CD8-positive, alpha-beta memory T cell (primary cell): ENCODE data around the gene SETD1B. TPM values are rescaled to one million over a fixed set of nuclear protein-coding genes. Genes with fewer than 3 reads are reported as not detected.

ENCODE experiments used
- CTCF ChIA-PET: fragments of 350-600 bp; sonication (Branson Sonifier 250); formaldehyde crosslinking; loops from one replicate; lab custom pipeline; 2021; ENCODE audit warnings: antibody characterized with exemption; lab: Charles Lee
- POLR2A ChIA-PET: fragments of 350-600 bp; sonication (Branson Sonifier 250); formaldehyde crosslinking; loops from one replicate; lab custom pipeline; 2021; ENCODE audit warnings: antibody characterized with exemption; lab: Charles Lee
- DNase-seq, 5 donors: peaks; one replicate each; pipeline versions ENCODE4 v3.0.0 to v3.0.0-alpha.2; 2020 to 2022; ENCODE audit warnings: mixed read lengths in 1 of 5
- H3K27ac ChIP-seq: one replicate; pipeline ENCODE4 v1.7.0; 2013; ENCODE audit warnings: low read depth, mild to moderate bottlenecking, low read length, moderate library complexity
- H3K27me3 ChIP-seq: 2 replicates; pipeline ENCODE4 v1.7.0; 2013; ENCODE audit warnings: low read length, mild to moderate bottlenecking; ENCODE audit not compliant: insufficient read depth, poor library complexity, severe bottlenecking
- H3K36me3 ChIP-seq: 2 replicates; pipeline ENCODE4 v1.7.0; 2013; ENCODE audit warnings: mild to moderate bottlenecking, low read length, moderate library complexity; ENCODE audit not compliant: insufficient read depth
- H3K4me1 ChIP-seq: 2 replicates; pipeline ENCODE4 v1.7.0; 2013; ENCODE audit warnings: mild to moderate bottlenecking, low read length, moderate library complexity; ENCODE audit not compliant: insufficient read depth
- H3K4me3 ChIP-seq: 2 replicates; pipeline ENCODE4 v1.7.0; 2013; ENCODE audit warnings: mild to moderate bottlenecking, low read length
- H3K9me3 ChIP-seq: 2 replicates; pipeline ENCODE4 v1.7.0; 2013; ENCODE audit warnings: mild to moderate bottlenecking, low read length
- H3K27ac Mint-ChIP-seq, 8 donors: one replicate each; pipeline ENCODE4 v1.8.0; 2020 to 2021; ENCODE audit warnings: mixed read lengths in 8 of 8, mild to moderate bottlenecking in 6 of 8, inconsistent platforms in 3 of 8, moderate library complexity in 3 of 8
- H3K27me3 Mint-ChIP-seq, 2 donors: one replicate each; pipeline ENCODE4 v1.8.0; 2020 to 2021; ENCODE audit warnings: mixed read lengths in 2 of 2, mild to moderate bottlenecking in 1 of 2, moderate library complexity in 1 of 2
- H3K36me3 Mint-ChIP-seq, 3 donors: one replicate each; pipeline ENCODE4 v1.8.0; 2020 to 2021; ENCODE audit warnings: mixed read lengths in 3 of 3, inconsistent platforms in 1 of 3, mild to moderate bottlenecking in 1 of 3
- H3K4me1 Mint-ChIP-seq, 3 donors: one replicate each; pipeline ENCODE4 v1.8.0; 2020 to 2021; ENCODE audit warnings: mixed read lengths in 3 of 3, inconsistent platforms in 1 of 3, mild to moderate bottlenecking in 1 of 3
- H3K4me3 Mint-ChIP-seq, 7 donors: one replicate each; pipeline ENCODE4 v1.8.0; 2020 to 2021; ENCODE audit warnings: mixed read lengths in 7 of 7, mild to moderate bottlenecking in 6 of 7, moderate library complexity in 4 of 7, inconsistent platforms in 2 of 7
- H3K9me3 Mint-ChIP-seq, 5 donors: one replicate each; pipeline ENCODE4 v1.8.0; 2020 to 2022; ENCODE audit warnings: mixed read lengths in 5 of 5, mild to moderate bottlenecking in 3 of 5, moderate library complexity in 2 of 5, inconsistent platforms in 1 of 5
- polyA plus RNA-seq: library from polyadenylated mRNA; unstranded; fragments of 300-500 nt; fragmentation: Illumina TruSeq; gene quantifications from one replicate; pipeline ENCODE4 v1.2.3, GENCODE V29; 2021
- total RNA-seq, 2 experiments: library from RNA; stranded (reverse); gene quantifications; one replicate each; pipeline ENCODE4 v1.2.3, GENCODE V29; 2021

The SETD1B gene
- total and polyA plus RNA-seq, 3 experiments from 2014 or later = 2.4 to 31.9 (median 31.3) TPM

GRCh38 chr12:121793440-121793837 is 10.4 kb upstream of the SETD1B start, which contains the start of gene RHOF:
RHOF (minus strand) TSS chr12:121793688; CDS start chr12:121793633, 55 bp downstream.
- H3K4me3 Mint-ChIP-seq = peak within 1 kb of the TSS; percentile 88 to 96 (median 89)
- Histone ChIP-seq H3K36me3 (peaks cover 16% of the 10 kb centered on the region), H3K27ac (peak within 1 kb of the TSS; percentile 79), H3K4me1 (peaks cover 64% of the 10 kb centered on the region), H3K4me3 (peak within 1 kb of the TSS; percentile 99), H3K9me3 (no peaks in the 10 kb centered on the region), H3K27me3 (no peaks in the 10 kb centered on the region)
- peaks cover 0 to 2% of the 10 kb centered on the region in 2 donors for H3K27me3 Mint-ChIP-seq
- peaks cover 0 to 50% (median 8%) of the 10 kb centered on the region in 3 donors for H3K36me3 Mint-ChIP-seq
- peaks cover 54 to 74% (median 58%) of the 10 kb centered on the region in 3 donors for H3K4me1 Mint-ChIP-seq
- ChIA-PET POLR2A (interaction anchor here (0.7 to 12.2 kb wide), 11 partner anchors 11 to 1501 kb away, joined by 3 to 277 read pairs (median 9); partner anchors contain the start of genes PSMD9, RNU4-2, SETD1B and TMEM120B), CTCF (interaction anchor here (0.8 to 44.0 kb wide), 27 partner anchors 7 to 338 kb away, joined by 3 to 1908 read pairs (median 7); partner anchors contain the start of genes CFAP251, PSMD9, RHOF and SETD1B)
- peak within 1 kb of the TSS; percentile 99 to 100 (median 100) for H3K27ac Mint-ChIP-seq
- DNase-seq = peak in 1 of 5 donors; percentile 60
- H3K9me3 Mint-ChIP-seq = no peaks in the 10 kb centered on the region

GRCh38 chr12:121793838-121794533 is 9.8 kb upstream of the SETD1B start:
- Histone ChIP-seq H3K36me3 (peaks cover 22% of the 10 kb centered on the region), H3K27ac (peak overlapping the region; percentile 79), H3K4me3 (peak overlapping the region; percentile 99), H3K4me1 (peaks cover 64% of the 10 kb centered on the region), H3K9me3 (no peaks in the 10 kb centered on the region), H3K27me3 (no peaks in the 10 kb centered on the region)
- Mint-ChIP-seq H3K4me3 (peak overlapping the region; percentile 76 to 93 (median 89)), H3K27ac (peak overlapping the region; percentile 84 to 99 (median 98)), H3K36me3 (peaks cover 0 to 55% (median 10%) of the 10 kb centered on the region in 3 donors), H3K9me3 (no peaks in the 10 kb centered on the region), H3K4me1 (peaks cover 54 to 74% (median 58%) of the 10 kb centered on the region in 3 donors), H3K27me3 (peaks cover 0 to 2% of the 10 kb centered on the region in 2 donors)
- ChIA-PET POLR2A (interaction anchor here (0.6 to 12.2 kb wide), 15 partner anchors 10 to 1502 kb away, joined by 3 to 277 read pairs (median 7); partner anchors contain the start of genes PSMD9, RNU4-2, SETD1B and TMEM120B), CTCF (interaction anchor here (0.5 to 44.0 kb wide), 52 partner anchors 6 to 576 kb away, joined by 3 to 1908 read pairs (median 4); partner anchors contain the start of genes CFAP251, PSMD9, RHOF and SETD1B)
- DNase-seq = peak; percentile 91 to 97 (median 95)

- ChIA-PET CTCF (interaction anchor here (0.5 to 44.0 kb wide), 50 partner anchors 6 to 577 kb away, joined by 3 to 1908 read pairs (median 4); partner anchors contain the start of genes CFAP251, PSMD9, RHOF and SETD1B), POLR2A (interaction anchor here (0.6 to 12.2 kb wide), 14 partner anchors 10 to 258 kb away, joined by 3 to 277 read pairs (median 7); partner anchors contain the start of genes PSMD9, SETD1B and TMEM120B)
- Histone ChIP-seq H3K36me3 (peaks cover 24% of the 10 kb centered on the region), H3K4me1 (peaks cover 64% of the 10 kb centered on the region), H3K27me3 (no peaks in the 10 kb centered on the region), H3K27ac (peak overlapping the region; percentile 78), H3K9me3 (no peaks in the 10 kb centered on the region), H3K4me3 (peak overlapping the region; percentile 54)
- peaks cover 0 to 2% of the 10 kb centered on the region in 2 donors for H3K27me3 Mint-ChIP-seq
- peaks cover 53 to 73% (median 55%) of the 10 kb centered on the region in 3 donors for H3K4me1 Mint-ChIP-seq
- peak in 3 of 5 donors; percentile 50 to 80 (median 59) for DNase-seq
- peak overlapping the region; percentile 84 to 99 (median 98) for H3K27ac Mint-ChIP-seq
- peak overlapping the region; percentile 76 to 93 (median 89) for H3K4me3 Mint-ChIP-seq
- H3K9me3 Mint-ChIP-seq = no peaks in the 10 kb centered on the region
- H3K36me3 Mint-ChIP-seq = peaks cover 0 to 60% (median 10%) of the 10 kb centered on the region in 3 donors
These were observed 9.2 kb upstream of the SETD1B start for GRCh38 chr12:121794534-121795033.

GRCh38 chr12:121795034-121795968 is 8.5 kb upstream of the SETD1B start:
- Histone ChIP-seq H3K4me1 (peaks cover 59% of the 10 kb centered on the region), H3K36me3 (peaks cover 24% of the 10 kb centered on the region), H3K9me3 (no peaks in the 10 kb centered on the region), H3K4me3 (peak overlapping the region; percentile 54), H3K27me3 (no peaks in the 10 kb centered on the region), H3K27ac (peak overlapping the region; percentile 78)
- Mint-ChIP-seq H3K4me1 (peaks cover 46 to 66% (median 48%) of the 10 kb centered on the region in 3 donors), H3K27ac (peak overlapping the region; percentile 84 to 99 (median 98)), H3K9me3 (no peaks in the 10 kb centered on the region), H3K36me3 (peaks cover 0 to 59% (median 9%) of the 10 kb centered on the region in 3 donors), H3K4me3 (peak overlapping the region; percentile 76 to 93 (median 89)), H3K27me3 (peaks cover 0 to under 1% of the 10 kb centered on the region in 2 donors)
- DNase-seq = peak; percentile 74 to 87 (median 82)
- POLR2A ChIA-PET = interaction anchor here (1.1 to 12.2 kb wide), 7 partner anchors 9 to 157 kb away, joined by 3 to 277 read pairs (median 45); partner anchors contain the start of genes SETD1B and TMEM120B
- CTCF ChIA-PET = interaction anchor here (0.8 to 44.0 kb wide), 32 partner anchors 5 to 340 kb away, joined by 3 to 1908 read pairs (median 6); partner anchors contain the start of genes CFAP251, PSMD9, RHOF and SETD1B

GRCh38 chr12:121796855-121797751 is 6.7 kb upstream of the SETD1B start:
- Histone ChIP-seq H3K9me3 (no peaks in the 10 kb centered on the region), H3K36me3 (peaks cover 16% of the 10 kb centered on the region), H3K27ac (peak overlapping the region; percentile 61), H3K4me1 (peaks cover 41% of the 10 kb centered on the region), H3K4me3 (peak overlapping the region; percentile 56), H3K27me3 (no peaks in the 10 kb centered on the region)
- no peak for DNase-seq
- ChIA-PET CTCF (interaction anchor here (4.1 to 44.0 kb wide), 5 partner anchors 3 to 100 kb away, joined by 45 to 1908 read pairs (median 104); partner anchors contain the start of genes PSMD9, RHOF and SETD1B), POLR2A (interaction anchor here (0.5 to 12.2 kb wide), 8 partner anchors 7 to 371 kb away, joined by 3 to 277 read pairs (median 9); partner anchors contain the start of gene SETD1B)
- H3K27ac Mint-ChIP-seq = peak overlapping the region in 7 of 8 donors; percentile 60 to 99 (median 74)
- H3K9me3 Mint-ChIP-seq = no peaks in the 10 kb centered on the region
- H3K4me3 Mint-ChIP-seq = peak overlapping the region in 6 of 7 donors; percentile 41 to 54 (median 49)
- peaks cover 32 to 50% (median 32%) of the 10 kb centered on the region in 3 donors for H3K4me1 Mint-ChIP-seq
- peaks cover 0 to 66% (median 8%) of the 10 kb centered on the region in 3 donors for H3K36me3 Mint-ChIP-seq
- no peaks in the 10 kb centered on the region for H3K27me3 Mint-ChIP-seq
